Urinary bladder (tissue), 4 donors: ENCODE measurements around the gene EIF3K. TPM values are rescaled to one million over a fixed set of nuclear protein-coding genes. Genes with fewer than 3 reads are reported as not detected.

Source experiments
- DNase-seq: peaks from one replicate; pipeline ENCODE4 v3.0.0-alpha.2; 2015; ENCODE audit errors: extremely low spot score
- H3K27ac ChIP-seq: one replicate; pipeline ENCODE4 v1.5.1; 2013; ENCODE audit warnings: low read depth, mild to moderate bottlenecking, moderate library complexity
- H3K36me3 ChIP-seq: one replicate; pipeline ENCODE4 v1.6.1; 2013; ENCODE audit warnings: mild to moderate bottlenecking, moderate library complexity; ENCODE audit not compliant: insufficient read depth
- H3K4me1 ChIP-seq: one replicate; pipeline ENCODE4 v1.6.1; 2013; ENCODE audit warnings: mild to moderate bottlenecking, moderate library complexity; ENCODE audit not compliant: insufficient read depth
- H3K4me3 ChIP-seq: one replicate; pipeline ENCODE4 v1.5.1; 2013; ENCODE audit warnings: low read depth, low read length
- WGBS: extraction: QIAGEN DNeasy Blood & Tissue Kit; methylation state at CpG from one replicate; pipeline ENCODE4 v1.1.7; 2013; 5-methylcytosine and 5-hydroxymethylcytosine counted together
- polyA plus RNA-seq: library from polyadenylated mRNA; stranded (reverse); fragments of 200-250 nt; gene quantifications from one replicate; pipeline ENCODE4 v1.2.3, GENCODE V29; 2013
- total RNA-seq: library from RNA; depleted of rRNA; stranded (reverse); fragments of >200 nt; gene quantifications from one replicate; pipeline ENCODE4 v1.2.3, GENCODE V29; 2014
- donor health status: healthy with polysubstance abuse.
- donor health status: healthy.

EIF3K gene
- total and polyA plus RNA-seq, 2 donors: 92.4 to 373 TPM

DNA sequence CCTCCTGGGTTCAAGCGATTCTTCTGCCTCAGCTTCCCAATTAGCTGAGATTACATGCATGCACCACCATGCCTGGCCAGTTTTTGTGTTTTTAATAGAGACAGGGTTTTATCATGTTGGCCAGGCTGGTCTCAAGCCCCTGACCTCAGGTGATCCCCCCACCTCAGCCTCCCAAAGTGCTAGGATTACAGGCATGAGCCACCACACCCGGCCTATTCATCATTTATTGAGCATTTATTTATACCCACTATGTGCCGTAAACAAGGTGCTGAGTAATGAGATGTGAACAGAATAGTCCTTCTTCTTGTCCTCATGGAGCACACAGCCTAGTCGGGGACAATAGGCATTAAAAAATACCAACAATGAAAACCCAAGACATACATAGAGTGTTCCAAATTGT lies 54.0 kb downstream of the EIF3K start:
- H3K27ac ChIP-seq: no peak overlapping the region

DNA sequence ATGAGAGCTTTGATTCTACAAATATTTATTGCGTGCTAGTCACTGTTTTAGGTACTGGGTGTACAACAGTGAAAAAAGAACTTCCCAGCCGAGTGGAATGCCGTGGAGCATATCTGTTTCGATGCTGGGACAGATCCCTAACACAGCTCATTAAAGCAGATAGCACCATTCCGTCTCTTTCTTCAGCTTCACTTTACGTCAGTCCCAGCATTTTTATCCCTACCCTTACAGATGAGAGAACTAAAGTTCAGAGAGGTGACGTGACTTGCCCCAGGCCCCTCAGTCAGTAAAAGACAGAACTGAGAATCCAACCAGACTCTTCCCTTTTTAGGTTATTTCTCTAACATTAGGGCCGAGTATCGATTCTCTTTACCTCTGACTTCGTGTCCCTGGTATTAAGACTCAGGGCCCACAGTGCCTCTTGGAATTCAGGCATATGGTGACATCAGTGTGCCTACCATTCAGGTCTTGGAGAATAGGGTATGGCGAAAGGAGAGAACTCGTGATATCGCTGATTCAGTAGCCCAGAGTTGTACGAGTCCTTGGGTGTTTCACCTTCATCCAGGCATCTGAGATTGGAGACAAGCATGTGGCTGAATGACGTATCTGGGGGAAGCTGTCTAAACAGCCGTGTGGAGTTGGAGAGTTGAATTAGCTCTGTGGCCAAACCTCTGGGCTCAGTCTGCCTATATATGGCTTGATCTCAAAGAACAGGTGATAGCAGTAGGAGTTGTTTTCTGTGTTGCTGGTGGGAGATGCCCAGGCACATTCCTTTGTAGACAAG lies 55.6 kb downstream of the EIF3K start:
- H3K36me3 ChIP-seq: no peaks in the 10 kb centered on the region
- DNase-seq: no peak
- H3K27ac ChIP-seq: peak overlapping the region; percentile 7
- 45% methylated on average over 16 of the region's 16 CpGs for WGBS
- no peak overlapping the region for H3K4me3 ChIP-seq
- H3K4me1 ChIP-seq: no peaks in the 10 kb centered on the region

More for the DNA sequence above, 54.0 kb downstream of the EIF3K start:
- Histone ChIP-seq H3K4me3 (no peak overlapping the region), H3K4me1 (no peaks in the 10 kb centered on the region), H3K36me3 (no peaks in the 10 kb centered on the region)
- no peak for DNase-seq
- WGBS: 89% methylated on average over 4 of the region's 4 CpGs

DNA sequence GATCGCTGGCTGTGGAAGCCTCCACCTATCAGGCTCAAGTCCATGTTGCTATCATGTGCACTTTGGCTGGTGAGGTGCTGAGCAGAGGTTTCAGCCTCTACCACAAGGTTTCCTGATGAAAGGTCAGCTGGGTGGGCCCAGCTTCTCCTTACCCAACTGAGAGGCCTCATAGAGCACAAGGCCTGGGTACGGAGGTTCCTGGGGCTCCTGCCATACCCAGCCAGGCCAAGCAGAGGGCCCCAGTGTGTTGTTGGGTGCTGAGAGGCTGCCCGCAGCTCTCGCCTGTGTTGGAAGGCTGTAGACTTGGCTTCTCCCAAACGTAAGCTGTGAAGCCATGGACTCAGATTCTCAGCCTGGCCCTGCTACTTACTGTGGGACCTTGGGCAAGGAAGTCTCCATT lies 56.6 kb downstream of the EIF3K start:
- no peak for DNase-seq
- Histone ChIP-seq H3K36me3 (no peaks in the 10 kb centered on the region), H3K4me1 (no peaks in the 10 kb centered on the region), H3K4me3 (no peak overlapping the region), H3K27ac (peak overlapping the region; percentile 27)
- WGBS: 64% methylated on average over 5 of the region's 5 CpGs

DNA sequence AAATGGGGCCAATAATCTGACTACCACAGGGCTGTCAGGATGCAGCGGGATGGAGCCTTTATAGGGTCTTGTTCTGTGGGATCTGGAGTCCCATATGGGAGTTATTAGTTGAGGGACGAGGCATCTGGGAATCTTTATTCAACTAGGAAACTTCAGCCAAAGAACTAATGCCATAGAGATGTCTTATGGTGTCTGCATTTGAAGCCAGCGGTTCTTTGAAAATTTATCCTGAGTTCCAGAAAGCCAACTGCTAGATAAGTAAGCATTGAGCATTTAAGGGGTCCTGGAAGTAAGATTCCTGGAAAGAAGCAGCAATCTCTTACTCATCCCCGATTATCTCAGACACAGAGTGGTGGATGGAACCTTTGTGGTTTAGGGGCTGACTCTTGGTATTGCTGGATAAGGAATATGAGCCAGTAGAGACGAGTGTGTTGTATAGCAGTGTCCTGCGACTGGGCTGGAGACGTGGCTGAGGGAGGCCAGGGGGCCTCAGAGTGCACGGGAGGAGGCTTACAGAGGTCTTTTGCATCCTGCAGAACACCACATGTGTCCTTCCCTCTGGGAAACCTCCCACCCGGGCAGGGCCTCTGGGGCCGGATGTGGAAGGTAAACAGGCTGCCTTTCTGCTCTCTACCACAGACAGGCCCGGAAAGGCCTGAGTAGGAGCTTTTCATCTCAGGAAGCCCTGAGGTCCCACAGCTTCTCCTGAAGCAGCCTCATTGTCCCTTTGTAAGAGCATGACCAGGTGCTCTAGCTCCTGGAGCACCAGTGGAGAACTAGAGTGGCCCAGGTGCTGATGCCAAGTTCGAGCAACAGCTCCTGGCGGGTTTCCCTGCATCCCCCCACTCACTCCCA lies 57.3 kb downstream of the EIF3K start:
- no peak overlapping the region for H3K4me3 ChIP-seq
- WGBS: 20% methylated on average over 13 of the region's 13 CpGs
- H3K4me1 ChIP-seq: no peaks in the 10 kb centered on the region
- no peak for DNase-seq
- H3K36me3 ChIP-seq: no peaks in the 10 kb centered on the region
- H3K27ac ChIP-seq: peak overlapping the region; percentile 43

DNA sequence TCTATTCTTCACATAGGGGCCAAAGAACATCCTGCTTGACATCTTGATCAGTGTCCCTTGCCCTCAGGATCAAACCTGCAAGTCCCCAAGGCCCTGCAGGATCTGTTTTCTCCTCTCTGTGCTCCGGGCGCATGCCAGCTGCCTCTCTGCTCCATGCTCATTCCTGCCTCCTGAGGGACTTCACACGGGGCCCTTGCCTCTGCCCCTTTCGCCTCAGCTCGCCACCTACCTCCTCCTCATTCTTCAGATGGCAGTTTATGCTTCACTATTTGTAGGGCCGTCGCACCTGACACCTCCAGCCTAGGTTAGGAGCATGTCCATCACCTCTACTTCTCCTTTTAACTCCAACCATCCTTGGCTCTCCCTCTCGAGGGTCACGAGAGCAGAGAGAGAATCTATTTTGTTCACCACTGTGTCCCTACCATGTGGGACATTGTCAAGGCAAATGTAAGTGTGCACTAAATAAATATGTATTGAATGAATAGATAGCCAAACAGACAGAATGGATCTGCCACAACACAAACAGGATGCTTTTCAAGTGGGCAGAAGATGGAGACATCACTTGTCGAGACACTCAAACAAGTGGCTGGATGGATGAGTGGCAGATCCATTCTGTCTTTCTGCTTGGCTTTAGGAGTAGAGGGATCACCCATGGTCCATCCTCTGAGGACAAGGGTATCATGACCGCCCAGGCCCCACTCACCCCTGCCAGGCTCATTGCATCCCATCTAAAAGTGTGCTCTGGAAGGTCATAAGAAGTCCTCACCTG lies 58.1 kb downstream of the EIF3K start:
- WGBS: 72% methylated on average over 11 of the region's 11 CpGs

DNA sequence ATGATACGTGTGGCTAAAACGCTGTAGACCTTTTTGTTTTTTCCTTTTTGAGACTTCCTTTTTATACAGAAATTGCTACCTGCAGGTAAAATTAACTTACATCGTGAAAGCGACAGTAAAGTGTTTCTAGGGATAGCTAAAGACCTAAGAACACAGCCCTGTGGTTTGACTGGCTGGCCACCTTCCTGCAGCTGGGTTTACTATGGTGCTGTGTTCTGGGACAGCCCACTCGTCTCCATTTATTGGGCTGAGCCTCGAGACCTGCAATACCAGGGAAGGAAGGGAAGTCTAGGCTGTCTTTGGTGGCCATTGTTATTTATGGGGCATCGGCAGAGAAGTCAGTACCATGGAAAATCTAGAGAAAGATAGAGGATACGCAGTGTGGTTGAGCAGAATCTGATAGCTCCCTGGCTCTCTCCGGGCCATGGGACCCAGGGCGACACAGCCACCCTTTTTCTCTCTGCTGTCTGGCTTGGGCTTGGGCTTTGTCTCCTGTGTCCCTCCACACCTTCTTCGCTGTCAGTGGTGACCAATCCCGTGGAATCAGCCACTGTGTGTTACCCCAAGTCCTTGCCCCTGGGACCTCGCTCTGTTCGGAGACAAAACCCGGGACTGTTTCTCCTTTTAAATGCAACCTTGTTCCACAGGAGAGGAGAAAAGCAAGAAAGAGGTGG lies 59.4 kb downstream of the EIF3K start:
- WGBS: 75% methylated on average over 15 of the region's 15 CpGs
- no peak for DNase-seq

More for the DNA sequence above, 58.1 kb downstream of the EIF3K start:
- DNase-seq: no peak
- Histone ChIP-seq H3K4me1 (no peaks in the 10 kb centered on the region), H3K36me3 (no peaks in the 10 kb centered on the region), H3K4me3 (no peak overlapping the region), H3K27ac (peak overlapping the region; percentile 43)

DNA sequence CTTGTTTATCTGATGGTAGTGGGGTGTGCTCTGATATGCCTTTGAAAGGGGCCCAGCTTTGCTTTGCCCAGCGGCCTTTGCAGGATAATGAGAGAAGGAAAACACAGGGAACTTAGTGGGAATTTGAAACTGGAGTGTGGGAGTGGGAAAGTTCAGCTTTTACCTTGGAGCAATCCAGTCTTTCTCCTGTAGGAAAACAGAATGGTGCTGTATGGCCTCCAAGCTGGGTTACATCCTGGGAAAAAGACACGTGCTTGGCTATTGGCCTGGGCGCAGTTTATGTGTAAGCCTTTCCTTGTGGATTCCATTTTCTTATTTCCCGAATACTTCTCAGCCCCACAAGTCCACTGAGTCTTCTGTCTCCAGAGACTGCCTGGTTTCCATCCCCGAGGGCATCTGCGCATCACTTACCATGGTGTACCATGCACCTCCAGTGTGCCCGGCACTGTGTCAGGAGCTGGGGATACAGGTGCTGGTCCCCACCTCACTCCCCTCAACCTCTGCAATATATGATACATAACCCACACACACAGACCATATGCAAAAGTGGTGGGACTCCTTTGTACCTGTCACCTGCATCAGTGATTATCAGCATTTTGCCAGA lies 60.0 kb downstream of the EIF3K start:
- 69% methylated on average over 7 of the region's 7 CpGs for WGBS
- Histone ChIP-seq H3K36me3 (no peaks in the 10 kb centered on the region), H3K27ac (no peak overlapping the region), H3K4me1 (no peaks in the 10 kb centered on the region), H3K4me3 (no peak overlapping the region)
- no peak for DNase-seq

More for the DNA sequence above, 59.4 kb downstream of the EIF3K start:
- Histone ChIP-seq H3K36me3 (no peaks in the 10 kb centered on the region), H3K4me3 (no peak overlapping the region), H3K4me1 (no peaks in the 10 kb centered on the region), H3K27ac (no peak overlapping the region)

DNA sequence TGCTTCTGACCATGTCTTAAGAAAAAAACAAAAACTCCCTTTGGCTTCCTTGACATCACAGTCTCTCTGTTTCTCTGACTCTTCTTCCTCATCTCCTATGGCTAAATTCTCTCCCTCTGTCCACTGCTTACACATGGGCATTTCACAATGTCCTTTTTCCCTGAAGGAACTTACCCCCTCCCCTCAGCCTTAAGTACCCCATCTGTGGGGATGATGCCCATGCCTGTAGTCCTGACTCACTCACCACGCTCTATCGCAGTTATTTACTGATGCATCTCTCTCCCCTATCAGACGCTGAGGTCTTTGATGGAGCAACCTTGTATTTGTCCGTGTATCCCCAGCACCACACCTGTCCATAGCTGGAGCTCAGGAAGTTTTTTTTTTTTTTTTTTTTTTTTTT lies 60.9 kb downstream of the EIF3K start:
- H3K4me3 ChIP-seq: no peak overlapping the region
- no peaks in the 10 kb centered on the region for H3K4me1 ChIP-seq
- H3K27ac ChIP-seq: no peak overlapping the region
- DNase-seq: no peak
- H3K36me3 ChIP-seq: no peaks in the 10 kb centered on the region
- 67% methylated on average over 4 of the region's 4 CpGs for WGBS

DNA sequence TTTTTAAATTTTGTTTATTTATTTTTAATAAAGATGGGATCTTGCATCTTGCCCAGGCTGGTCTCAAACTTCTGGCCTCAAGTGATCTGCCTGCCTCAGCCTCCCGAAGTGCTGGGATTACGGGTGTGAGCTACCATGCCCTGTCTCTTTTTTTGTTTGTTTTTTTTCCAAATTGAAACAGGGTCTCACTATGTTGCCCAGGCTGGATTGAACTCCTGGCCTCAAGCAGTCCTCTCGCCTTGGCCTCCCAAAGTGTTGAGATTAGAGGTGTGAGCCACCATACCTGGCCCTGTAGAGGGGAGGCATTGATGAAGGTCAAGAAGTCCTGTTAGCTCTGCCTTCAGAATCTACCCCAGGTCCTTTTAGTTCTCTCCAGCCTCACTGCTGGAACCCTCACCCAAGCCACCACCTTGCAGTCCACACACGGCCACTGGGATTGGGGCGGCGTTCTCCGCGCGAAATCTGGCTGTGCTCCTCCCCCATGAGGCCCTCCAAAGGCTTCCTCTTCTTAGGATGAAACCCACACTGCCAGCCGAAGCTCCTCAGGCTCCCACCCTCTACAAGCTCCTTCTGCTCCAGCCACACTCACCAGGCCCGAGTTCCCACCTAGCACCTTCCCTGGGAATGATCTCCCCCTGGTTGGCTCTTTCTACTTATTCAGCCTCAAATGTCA lies 63.3 kb downstream of the EIF3K start:
- H3K4me3 ChIP-seq: no peak overlapping the region
- peak overlapping the region; percentile 80 for H3K27ac ChIP-seq
- no peak for DNase-seq
- no peaks in the 10 kb centered on the region for H3K36me3 ChIP-seq
- H3K4me1 ChIP-seq: peaks cover 3% of the 10 kb centered on the region
- WGBS: 91% methylated on average over 11 of the region's 11 CpGs

DNA sequence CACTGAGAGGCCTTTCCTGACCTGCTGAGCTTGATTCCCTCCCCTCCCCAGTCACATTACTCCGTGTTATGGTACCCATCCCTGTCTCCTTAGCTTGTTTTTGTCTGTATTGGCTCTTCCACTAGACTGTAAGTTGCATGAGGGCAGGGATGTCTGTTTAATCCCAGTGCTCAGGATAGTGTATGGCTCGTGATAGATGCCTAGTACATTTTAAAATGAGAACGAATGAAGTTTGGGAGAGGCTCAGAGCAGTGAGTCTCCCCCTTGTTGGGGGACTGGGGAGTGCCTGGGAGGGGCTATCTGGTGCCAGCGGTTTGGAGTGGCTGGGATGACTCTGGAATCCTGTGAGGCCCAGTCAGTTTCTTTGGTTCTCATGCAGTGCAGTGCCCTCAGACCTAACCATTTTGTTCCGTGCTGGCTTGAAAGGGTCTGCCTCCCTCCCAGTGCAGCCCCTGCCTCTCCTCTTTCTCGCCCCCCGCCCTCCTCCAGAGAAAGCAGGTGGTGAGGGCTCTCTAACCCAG lies 63.9 kb downstream of the EIF3K start:
- Histone ChIP-seq H3K27ac (peak overlapping the region; percentile 80), H3K4me3 (no peak overlapping the region), H3K36me3 (no peaks in the 10 kb centered on the region), H3K4me1 (peaks cover 3% of the 10 kb centered on the region)
- no peak for DNase-seq
- WGBS: 82% methylated on average over 7 of the region's 7 CpGs

DNA sequence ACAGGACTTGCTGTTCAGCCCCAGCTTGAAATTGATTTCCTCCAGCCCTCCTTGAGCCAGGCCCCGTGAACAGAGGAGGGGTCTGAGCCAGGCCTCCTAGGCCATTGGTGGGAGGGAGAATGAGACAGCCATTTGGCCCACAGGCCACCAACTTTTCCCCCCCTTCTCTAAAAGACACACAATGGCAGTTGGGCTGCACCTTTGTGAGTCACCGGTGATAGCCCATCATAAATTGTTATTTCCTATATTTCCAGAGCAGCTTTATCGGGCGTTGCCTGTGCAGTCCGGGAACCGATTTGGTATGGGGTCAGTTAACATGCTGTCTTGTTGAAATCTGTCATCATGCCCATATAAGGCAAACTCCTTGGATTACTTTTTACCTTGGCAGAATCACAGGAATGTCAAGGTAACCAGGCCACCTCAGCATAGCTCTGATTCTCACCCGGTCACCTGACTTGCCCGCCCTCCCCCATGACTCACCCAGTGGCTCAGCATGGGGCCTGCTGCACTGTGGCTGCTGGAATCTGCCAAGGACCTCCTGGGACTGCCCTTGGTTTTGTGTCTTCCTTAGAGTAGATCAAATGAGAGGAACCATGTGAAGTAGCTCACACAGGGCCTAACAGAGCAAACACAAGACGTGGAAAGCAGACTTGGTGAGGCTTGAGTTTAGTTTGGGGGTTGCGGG lies 64.5 kb downstream of the EIF3K start:
- H3K36me3 ChIP-seq: no peaks in the 10 kb centered on the region
- DNase-seq: peak; percentile 76
- no peak overlapping the region for H3K4me3 ChIP-seq
- WGBS: 40% methylated on average over 10 of the region's 10 CpGs
- peaks cover 3% of the 10 kb centered on the region for H3K4me1 ChIP-seq
- H3K27ac ChIP-seq: peak overlapping the region; percentile 80
